ENCODE data around the gene GAA.

DNA sequence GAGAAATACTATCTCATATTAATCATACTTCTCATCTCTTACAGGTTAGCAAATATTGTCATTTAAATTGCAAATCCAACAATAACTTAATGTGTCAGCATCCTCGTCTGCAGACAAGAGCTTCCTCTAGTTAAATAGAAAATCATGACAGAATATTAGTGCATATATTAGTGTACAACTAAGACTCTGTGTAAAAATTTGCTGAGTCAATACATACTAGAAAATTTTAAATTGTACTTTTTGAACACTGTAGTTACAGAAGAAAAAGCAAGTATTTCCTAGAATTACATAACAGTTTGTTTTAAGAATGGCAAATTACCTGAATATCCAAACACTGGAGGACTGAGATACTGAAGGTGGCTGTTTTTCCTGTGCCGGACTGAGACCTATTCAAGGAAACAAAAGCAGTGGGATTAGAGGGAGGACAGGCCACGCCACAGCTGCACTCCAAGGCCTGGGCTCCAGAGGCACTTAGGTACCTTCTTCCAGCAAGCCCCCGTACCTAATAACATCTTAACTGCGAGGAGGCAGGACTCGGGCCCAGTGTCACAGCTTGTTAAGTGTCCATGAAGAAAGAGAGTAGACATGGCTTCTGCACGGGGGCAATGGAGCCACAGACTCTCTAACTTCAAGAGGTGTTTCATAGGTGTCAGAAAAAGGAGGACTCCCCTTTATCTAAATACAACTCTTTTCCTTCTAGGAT lies 40.2 kb downstream of the GAA start:
- TF ChIP-seq, protein P1, sequence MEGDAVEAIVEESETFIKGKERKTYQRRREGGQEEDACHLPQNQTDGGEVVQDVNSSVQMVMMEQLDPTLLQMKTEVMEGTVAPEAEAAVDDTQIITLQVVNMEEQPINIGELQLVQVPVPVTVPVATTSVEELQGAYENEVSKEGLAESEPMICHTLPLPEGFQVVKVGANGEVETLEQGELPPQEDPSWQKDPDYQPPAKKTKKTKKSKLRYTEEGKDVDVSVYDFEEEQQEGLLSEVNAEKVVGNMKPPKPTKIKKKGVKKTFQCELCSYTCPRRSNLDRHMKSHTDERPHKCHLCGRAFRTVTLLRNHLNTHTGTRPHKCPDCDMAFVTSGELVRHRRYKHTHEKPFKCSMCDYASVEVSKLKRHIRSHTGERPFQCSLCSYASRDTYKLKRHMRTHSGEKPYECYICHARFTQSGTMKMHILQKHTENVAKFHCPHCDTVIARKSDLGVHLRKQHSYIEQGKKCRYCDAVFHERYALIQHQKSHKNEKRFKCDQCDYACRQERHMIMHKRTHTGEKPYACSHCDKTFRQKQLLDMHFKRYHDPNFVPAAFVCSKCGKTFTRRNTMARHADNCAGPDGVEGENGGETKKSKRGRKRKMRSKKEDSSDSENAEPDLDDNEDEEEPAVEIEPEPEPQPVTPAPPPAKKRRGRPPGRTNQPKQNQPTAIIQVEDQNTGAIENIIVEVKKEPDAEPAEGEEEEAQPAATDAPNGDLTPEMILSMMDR (conservative IDR thresholded peaks at IDR 0.05; ENCODE audit: low read length) = no peak
- TF ChIP-seq EZH2phosphoT487 (IDR thresholded peaks at IDR 0.05; ENCODE audit: borderline replicate concordance, low read depth, low read length) = no peak
